Measurements from ENCODE around the gene TRIM2. TPM values are rescaled to one million over a fixed set of nuclear protein-coding genes. Genes with fewer than 3 reads are reported as not detected.

Gene TRIM2
- total and polyA plus RNA-seq, 10 of the 15 experiments (the other 5 are each of a cell fraction or from before 2014, with no cell fraction given): 0.06 to 0.19 (median 0.15) TPM; not detected in 3

- Histone ChIP-seq H3K36me3 (ENCODE audit: control insufficient read depth in 2 of 2, insufficient read depth in 2 of 2, low read length in 1 of 2) (no peaks in the 10 kb centered on the region), H3K4me2 (ENCODE audit: control insufficient read depth, insufficient read depth) (no peak overlapping the region), H2AFZ (ENCODE audit: control insufficient read depth, low read depth, low read length) (no peak overlapping the region), H3K27me3 (replicated peaks in 1 of 2; ENCODE audit: control insufficient read depth in 2 of 2, insufficient read depth in 2 of 2, low read length in 1 of 2) (no peaks in the 10 kb centered on the region), H3K9ac (ENCODE audit: control insufficient read depth, insufficient read depth, low read length) (no peak overlapping the region), H3K4me3 (no peak overlapping the region), H3K4me1 (ENCODE audit: control insufficient read depth, insufficient read depth, low read length) (no peaks in the 10 kb centered on the region), H3K27ac (ENCODE audit: control insufficient read depth, insufficient read depth) (no peak overlapping the region), H3K79me2 (ENCODE audit: control insufficient read depth, insufficient read depth, low read length) (no peaks in the 10 kb centered on the region), H3K9me3 (replicated peaks; ENCODE audit: control insufficient read depth, insufficient read depth, low read length) (no peaks in the 10 kb centered on the region), H4K20me1 (ENCODE audit: control insufficient read depth, insufficient read depth) (no peaks in the 10 kb centered on the region)
- ChIA-PET RAD21 (ENCODE audit: unreplicated experiment) (no interaction called here), POLR2A (no interaction called here), SMC1A (ENCODE audit: uncharacterized antibody, unreplicated experiment) (interaction anchor here (0.6 kb wide), 1 partner anchor 10 kb away, joined by 3 read pairs; no protein-coding TSS in a partner anchor), CTCF (interaction anchor here (0.9 kb wide), 1 partner anchor 374 kb away, joined by 3 read pairs; no protein-coding TSS in a partner anchor)
- no peak for DNase-seq (ENCODE audit: low read depth, low spot score)
- intact Hi-C loops (cut with micrococcal nuclease; ENCODE audit: unreplicated experiment): no loop called here
- no peak for ATAC-seq
- 0% methylated on average over 2 of the region's 2 CpGs for WGBS (ENCODE audit: insufficient coverage, insufficient replicate concordance, low lambda C conversion rate, missing lambda C conversion rate)
- in situ Hi-C loops (cut with MboI): no loop called here
- BruUV-seq (replicated peaks): no TSS peak
- TF ChIP-seq ESRRA (IDR thresholded peaks at IDR 0.05; ENCODE audit: low read length) (no peak), CTCF (IDR thresholded peaks at IDR 0.05 in 2 of 3, conservative IDR thresholded peaks at IDR 0.05 in 1 of 3; ENCODE audit: control insufficient read depth in 2 of 3, extremely low read depth in 1 of 3, insufficient read depth in 1 of 3, low read depth in 3 of 3, low read length in 3 of 3) (no peak), CBX3 (IDR thresholded peaks at IDR 0.05; ENCODE audit: borderline replicate concordance, low read depth) (no peak), GATAD2B (conservative IDR thresholded peaks at IDR 0.05; ENCODE audit: low read depth) (no peak), CHD4 (IDR thresholded peaks at IDR 0.05) (no peak), RAD51 (IDR thresholded peaks at IDR 0.05) (no peak), SIN3A (IDR thresholded peaks at IDR 0.05; ENCODE audit: low read depth, low read length) (no peak), ASH2L (IDR thresholded peaks at IDR 0.05; ENCODE audit: borderline replicate concordance, low read depth) (no peak), MYC (IDR thresholded peaks at IDR 0.05; ENCODE audit: insufficient read depth, insufficient read length, insufficient replicate concordance, low read length, severe bottlenecking) (no peak)
- TF ChIP-seq, protein P1, sequence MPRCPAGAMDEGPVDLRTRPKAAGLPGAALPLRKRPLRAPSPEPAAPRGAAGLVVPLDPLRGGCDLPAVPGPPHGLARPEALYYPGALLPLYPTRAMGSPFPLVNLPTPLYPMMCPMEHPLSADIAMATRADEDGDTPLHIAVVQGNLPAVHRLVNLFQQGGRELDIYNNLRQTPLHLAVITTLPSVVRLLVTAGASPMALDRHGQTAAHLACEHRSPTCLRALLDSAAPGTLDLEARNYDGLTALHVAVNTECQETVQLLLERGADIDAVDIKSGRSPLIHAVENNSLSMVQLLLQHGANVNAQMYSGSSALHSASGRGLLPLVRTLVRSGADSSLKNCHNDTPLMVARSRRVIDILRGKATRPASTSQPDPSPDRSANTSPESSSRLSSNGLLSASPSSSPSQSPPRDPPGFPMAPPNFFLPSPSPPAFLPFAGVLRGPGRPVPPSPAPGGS (IDR thresholded peaks at IDR 0.05; ENCODE audit: borderline replicate concordance, insufficient read depth, low read depth, low read length, poor library complexity, severe bottlenecking): no peak
- FAIRE-seq: no peak
These were observed 70.7 kb downstream of the TRIM2 start for GRCh38 chr4:153274967-153275366.
